HepG2 (cell line): ENCODE results near the gene STIP1. TPM values are rescaled to one million over a fixed set of nuclear protein-coding genes. Genes with fewer than 3 reads are reported as not detected.
A peak's percentile ranks its signal among the peaks of the same experiment; 100 is the strongest.

Experiments used
- ARNT2 ChIP-seq: sonication (generic); formaldehyde crosslinking; IDR thresholded peaks from 2 replicates; pipeline ENCODE4 v1.8.0; 2022; ENCODE audit warnings: mild to moderate bottlenecking, low read depth, missing genetic modification reagents, moderate library complexity
- ATF7 ChIP-seq, 2 experiments: fragments of 450-650 bp in 1 of 2; sonication (generic) in 1 of 2; formaldehyde crosslinking in 1 of 2; IDR thresholded peaks; 2 replicates each; pipeline versions ENCODE4 v1.4.0 to v1.6.1; 2016 to 2020; ENCODE audit warnings: antibody characterized with exemption in 1 of 2, mild to moderate bottlenecking in 1 of 2, missing genetic modification reagents in 1 of 2
- CHD2 ChIP-seq: IDR thresholded peaks from 2 replicates; pipeline ENCODE4 v1.6.1; 2011; ENCODE audit warnings: low read depth, low read length, improper control_type of control experiment
- GPN1 ChIP-seq: sonication (generic); formaldehyde crosslinking; IDR thresholded peaks from 2 replicates; pipeline ENCODE4 v1.5.1; 2020; ENCODE audit warnings: missing genetic modification reagents, borderline replicate concordance
- KAT8 ChIP-seq: IDR thresholded peaks from 2 replicates; pipeline ENCODE4 v1.6.1; 2016; ENCODE audit warnings: missing genetic modification reagents, missing compliant biosample characterization
- NR0B2 ChIP-seq: sonication (generic); formaldehyde crosslinking; IDR thresholded peaks from 2 replicates; pipeline ENCODE4 v1.4.0; 2020; ENCODE audit warnings: mild to moderate bottlenecking, missing genetic modification reagents
- PLSCR1 ChIP-seq: sonication (generic); formaldehyde crosslinking; IDR thresholded peaks from 2 replicates; pipeline ENCODE4 v1.5.0; 2020; ENCODE audit warnings: missing genetic modification reagents, mild to moderate bottlenecking, borderline replicate concordance
- RFX1 ChIP-seq: fragments of 450-650 bp; IDR thresholded peaks from 2 replicates; pipeline ENCODE4 v1.6.1; 2017
- SAFB2 ChIP-seq: sonication (generic); formaldehyde crosslinking; IDR thresholded peaks from 2 replicates; pipeline ENCODE4 v1.5.1; 2020; ENCODE audit warnings: missing genetic modification reagents, low read depth, mild to moderate bottlenecking, borderline replicate concordance
- TBX2 ChIP-seq: sonication (generic); formaldehyde crosslinking; IDR thresholded peaks from 2 replicates; pipeline ENCODE4 v1.5.0; 2020; ENCODE audit warnings: missing genetic modification reagents, mild to moderate bottlenecking, borderline replicate concordance
- ZBTB1 ChIP-seq: sonication (generic); formaldehyde crosslinking; IDR thresholded peaks from 2 replicates; pipeline ENCODE4 v1.4.0; 2020; ENCODE audit warnings: missing genetic modification reagents, borderline replicate concordance
- ZBTB21 ChIP-seq: sonication (generic); formaldehyde crosslinking; IDR thresholded peaks from 2 replicates; pipeline ENCODE4 v1.4.0; 2020; ENCODE audit warnings: missing genetic modification reagents
- ZFYVE20 ChIP-seq: sonication (generic); formaldehyde crosslinking; IDR thresholded peaks from 2 replicates; pipeline ENCODE4 v1.8.0; 2023; ENCODE audit warnings: low read depth, mild to moderate bottlenecking, moderate library complexity, missing genetic modification reagents, borderline replicate concordance
- ZNF446 ChIP-seq: sonication (generic); formaldehyde crosslinking; IDR thresholded peaks from 2 replicates; pipeline ENCODE4 v1.5.0; 2020; ENCODE audit warnings: mild to moderate bottlenecking, missing genetic modification reagents
- ZUFSP ChIP-seq: sonication (generic); formaldehyde crosslinking; IDR thresholded peaks from 2 replicates; pipeline ENCODE4 v1.9.0; 2021; ENCODE audit warnings: missing genetic modification reagents, mild to moderate bottlenecking, borderline replicate concordance
- polyA plus RNA-seq, 8 experiments: library from polyadenylated mRNA; depleted of rRNA in 3 of 8; stranded (reverse) in 7 of 8; unstranded in 1 of 8; fragments of >200 nt; fragmentation: Illumina TruSeq in 4 of 8; extraction: Trizol in 4 of 8; gene quantifications; 2 replicates each; pipeline versions ENCODE4 v1.2.1 to v1.2.3, GENCODE V29; 2011 to 2016; ENCODE audit warnings: low read depth in 4 of 8, missing spikeins in 1 of 8, mixed read lengths in 1 of 8; ENCODE audit not compliant: insufficient read depth in 1 of 8
- total RNA-seq, 5 experiments: library from RNA; depleted of rRNA; stranded (reverse); fragments of >200 nt; fragmentation: Illumina TruSeq; extraction: Trizol; gene quantifications; 2 replicates each; pipeline ENCODE4 v1.2.3, GENCODE V29; 2016; ENCODE audit warnings: low read depth in 1 of 5
- TF ChIP-seq, protein P1 (sequence below): sonication (generic); formaldehyde crosslinking; IDR thresholded peaks from 2 replicates; pipeline ENCODE4 v1.4.0; 2020; ENCODE audit warnings: missing genetic modification reagents
- TF ChIP-seq, protein P2 (sequence below), 2 experiments: sonication (generic) in 1 of 2; formaldehyde crosslinking in 1 of 2; IDR thresholded peaks; 2 replicates each; pipeline versions ENCODE4 v1.4.0 to v1.6.1; 2018 to 2020; ENCODE audit warnings: missing genetic modification reagents in 2 of 2, borderline replicate concordance in 1 of 2, low read depth in 1 of 2, mild to moderate bottlenecking in 1 of 2, missing biosample characterization in 1 of 2

Gene STIP1
- total and polyA plus RNA-seq, 2 of the 13 experiments (the other 11 are each of a cell fraction or from before 2014, with no cell fraction given): 81.1 to 217 TPM

- TF ChIP-seq PLSCR1 (no peak), ZFYVE20 (CRISPR knock-in tag) (no peak), RFX1 (no peak), KAT8 (CRISPR knock-in tag) (peak; percentile 37; the same call in 1 of the 2 replicates), ZNF446 (CRISPR knock-in tag) (no peak), SAFB2 (CRISPR knock-in tag) (no peak), ZBTB21 (0 out of 2 replicates have a peak, but pooled peaks have one; percentile 17), GPN1 (no peak), ARNT2 (CRISPR knock-in tag) (no peak; the same call in 1 of the 2 replicates), NR0B2 (peak; percentile 36; the same call in 1 of the 2 replicates), TBX2 (CRISPR knock-in tag) (no peak), CHD2 (peak; percentile 67; the same call in 1 of the 2 replicates), ZUFSP (CRISPR knock-in tag) (no peak), ZBTB1 (CRISPR knock-in tag) (no peak), ATF7 (IDR thresholded peaks at IDR 0.05) (no peak), ATF7 (CRISPR knock-in tag; IDR thresholded peaks at IDR 0.05) (no peak)
- TF ChIP-seq, protein P1, sequence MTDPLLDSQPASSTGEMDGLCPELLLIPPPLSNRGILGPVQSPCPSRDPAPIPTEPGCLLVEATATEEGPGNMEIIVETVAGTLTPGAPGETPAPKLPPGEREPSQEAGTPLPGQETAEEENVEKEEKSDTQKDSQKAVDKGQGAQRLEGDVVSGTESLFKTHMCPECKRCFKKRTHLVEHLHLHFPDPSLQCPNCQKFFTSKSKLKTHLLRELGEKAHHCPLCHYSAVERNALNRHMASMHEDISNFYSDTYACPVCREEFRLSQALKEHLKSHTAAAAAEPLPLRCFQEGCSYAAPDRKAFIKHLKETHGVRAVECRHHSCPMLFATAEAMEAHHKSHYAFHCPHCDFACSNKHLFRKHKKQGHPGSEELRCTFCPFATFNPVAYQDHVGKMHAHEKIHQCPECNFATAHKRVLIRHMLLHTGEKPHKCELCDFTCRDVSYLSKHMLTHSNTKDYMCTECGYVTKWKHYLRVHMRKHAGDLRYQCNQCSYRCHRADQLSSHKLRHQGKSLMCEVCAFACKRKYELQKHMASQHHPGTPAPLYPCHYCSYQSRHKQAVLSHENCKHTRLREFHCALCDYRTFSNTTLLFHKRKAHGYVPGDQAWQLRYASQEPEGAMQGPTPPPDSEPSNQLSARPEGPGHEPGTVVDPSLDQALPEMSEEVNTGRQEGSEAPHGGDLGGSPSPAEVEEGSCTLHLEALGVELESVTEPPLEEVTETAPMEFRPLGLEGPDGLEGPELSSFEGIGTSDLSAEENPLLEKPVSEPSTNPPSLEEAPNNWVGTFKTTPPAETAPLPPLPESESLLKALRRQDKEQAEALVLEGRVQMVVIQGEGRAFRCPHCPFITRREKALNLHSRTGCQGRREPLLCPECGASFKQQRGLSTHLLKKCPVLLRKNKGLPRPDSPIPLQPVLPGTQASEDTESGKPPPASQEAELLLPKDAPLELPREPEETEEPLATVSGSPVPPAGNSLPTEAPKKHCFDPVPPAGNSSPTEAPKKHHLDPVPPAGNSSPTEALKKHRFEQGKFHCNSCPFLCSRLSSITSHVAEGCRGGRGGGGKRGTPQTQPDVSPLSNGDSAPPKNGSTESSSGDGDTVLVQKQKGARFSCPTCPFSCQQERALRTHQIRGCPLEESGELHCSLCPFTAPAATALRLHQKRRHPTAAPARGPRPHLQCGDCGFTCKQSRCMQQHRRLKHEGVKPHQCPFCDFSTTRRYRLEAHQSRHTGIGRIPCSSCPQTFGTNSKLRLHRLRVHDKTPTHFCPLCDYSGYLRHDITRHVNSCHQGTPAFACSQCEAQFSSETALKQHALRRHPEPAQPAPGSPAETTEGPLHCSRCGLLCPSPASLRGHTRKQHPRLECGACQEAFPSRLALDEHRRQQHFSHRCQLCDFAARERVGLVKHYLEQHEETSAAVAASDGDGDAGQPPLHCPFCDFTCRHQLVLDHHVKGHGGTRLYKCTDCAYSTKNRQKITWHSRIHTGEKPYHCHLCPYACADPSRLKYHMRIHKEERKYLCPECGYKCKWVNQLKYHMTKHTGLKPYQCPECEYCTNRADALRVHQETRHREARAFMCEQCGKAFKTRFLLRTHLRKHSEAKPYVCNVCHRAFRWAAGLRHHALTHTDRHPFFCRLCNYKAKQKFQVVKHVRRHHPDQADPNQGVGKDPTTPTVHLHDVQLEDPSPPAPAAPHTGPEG (CRISPR knock-in tag): no peak
- TF ChIP-seq, protein P2, sequence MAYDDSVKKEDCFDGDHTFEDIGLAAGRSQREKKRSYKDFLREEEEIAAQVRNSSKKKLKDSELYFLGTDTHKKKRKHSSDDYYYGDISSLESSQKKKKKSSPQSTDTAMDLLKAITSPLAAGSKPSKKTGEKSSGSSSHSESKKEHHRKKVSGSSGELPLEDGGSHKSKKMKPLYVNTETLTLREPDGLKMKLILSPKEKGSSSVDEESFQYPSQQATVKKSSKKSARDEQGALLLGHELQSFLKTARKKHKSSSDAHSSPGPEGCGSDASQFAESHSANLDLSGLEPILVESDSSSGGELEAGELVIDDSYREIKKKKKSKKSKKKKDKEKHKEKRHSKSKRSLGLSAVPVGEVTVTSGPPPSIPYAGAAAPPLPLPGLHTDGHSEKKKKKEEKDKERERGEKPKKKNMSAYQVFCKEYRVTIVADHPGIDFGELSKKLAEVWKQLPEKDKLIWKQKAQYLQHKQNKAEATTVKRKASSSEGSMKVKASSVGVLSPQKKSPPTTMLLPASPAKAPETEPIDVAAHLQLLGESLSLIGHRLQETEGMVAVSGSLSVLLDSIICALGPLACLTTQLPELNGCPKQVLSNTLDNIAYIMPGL (CRISPR knock-in tag; IDR thresholded peaks at IDR 0.05; ENCODE audit: borderline replicate concordance in 1 of 2, low read depth in 1 of 2): peak; percentile 2 to 79; a peak in 1 of 4 replicates
Measured at GRCh38 chr11:64185693-64186491, at the start of gene STIP1 (continued).
